IPS-NIHi11 (cell line): ENCODE data around the gene HKDC1.
"Not testable (repeated sequence)": the region's sequence is repeated elsewhere in the genome, so short reads cannot be mapped to it uniquely, and the experiment has no call there.

Experiments
- DNase-seq: peaks from one replicate; pipeline ENCODE4 v3.0.0; 2012; ENCODE audit warnings: mixed read lengths, low spot score

Gene HKDC1

DNA sequence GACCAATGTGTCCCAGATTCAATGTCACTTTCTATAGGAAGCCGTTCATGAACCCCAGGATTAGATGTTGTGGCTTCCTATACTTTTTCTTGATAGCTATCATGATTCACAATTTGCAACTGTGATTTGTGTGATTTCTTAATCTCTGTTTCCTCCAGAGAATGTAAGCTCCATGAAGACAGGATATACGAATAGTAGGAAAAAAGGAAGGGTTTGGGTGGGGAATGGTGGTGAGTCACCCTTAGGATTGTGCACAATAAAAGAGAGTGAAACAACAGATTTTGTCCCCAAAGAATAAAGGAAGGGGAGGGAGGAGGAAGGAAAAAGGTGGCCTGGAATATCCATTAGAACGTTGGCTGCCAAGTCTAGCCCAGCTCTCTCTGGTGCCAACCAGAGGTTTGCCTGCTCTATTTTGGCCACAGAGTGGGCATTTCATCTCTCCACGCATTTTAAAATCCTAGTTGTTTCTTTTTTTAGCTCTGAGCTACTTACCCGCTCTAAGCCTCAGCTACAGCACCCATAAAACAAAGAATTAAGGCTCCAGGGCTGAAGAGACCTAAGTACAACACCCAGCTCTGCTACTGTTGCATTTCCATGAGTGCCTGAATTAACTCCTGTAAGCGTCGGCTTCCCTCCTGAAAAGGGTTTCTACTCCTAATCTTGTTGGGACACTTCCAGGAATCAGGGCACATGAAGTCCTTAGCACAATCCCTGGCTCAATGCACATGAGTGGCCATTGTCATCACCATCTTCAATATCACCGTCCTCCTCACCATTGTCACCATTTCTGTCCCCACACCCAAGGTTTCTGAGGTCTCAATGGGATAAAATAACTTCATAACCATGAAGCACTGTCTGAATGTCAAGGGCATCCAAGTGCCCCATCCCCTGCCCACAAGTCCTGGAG lies 61.6 kb downstream of the HKDC1 start:
- no peak for DNase-seq

DNA sequence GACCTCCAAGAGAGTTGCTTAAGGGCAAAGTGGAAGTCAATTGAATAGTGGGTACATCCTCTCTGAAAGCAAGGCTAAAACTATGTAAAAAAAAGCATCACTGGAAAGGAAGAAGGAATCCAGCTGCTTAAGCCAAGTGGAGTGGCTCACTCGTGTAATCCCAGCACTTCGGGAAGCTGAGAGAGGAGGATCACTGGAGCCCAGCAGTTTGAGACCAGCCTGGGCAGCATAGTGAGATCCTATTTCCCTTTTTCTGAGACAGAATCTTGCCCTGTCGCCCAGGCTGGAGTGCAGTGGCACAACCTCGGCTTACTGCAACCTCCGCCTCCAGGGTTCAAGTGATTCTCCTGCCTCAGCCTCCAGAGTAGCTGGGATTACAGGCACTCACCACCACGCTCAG lies 64.3 kb downstream of the HKDC1 start:
- DNase-seq: not testable (repeated sequence)

GRCh38 chr10:69285699-69286098 lies 65.6 kb downstream of the HKDC1 start:
- no peak for DNase-seq

GRCh38 chr10:69287181-69287580 lies 67.0 kb downstream of the HKDC1 start:
- no peak for DNase-seq

GRCh38 chr10:69290993-69291392 lies 70.9 kb downstream of the HKDC1 start:
- no peak for DNase-seq

- DNase-seq: no peak
Measured at GRCh38 chr10:69292459-69292858, 72.3 kb downstream of the HKDC1 start.

DNA sequence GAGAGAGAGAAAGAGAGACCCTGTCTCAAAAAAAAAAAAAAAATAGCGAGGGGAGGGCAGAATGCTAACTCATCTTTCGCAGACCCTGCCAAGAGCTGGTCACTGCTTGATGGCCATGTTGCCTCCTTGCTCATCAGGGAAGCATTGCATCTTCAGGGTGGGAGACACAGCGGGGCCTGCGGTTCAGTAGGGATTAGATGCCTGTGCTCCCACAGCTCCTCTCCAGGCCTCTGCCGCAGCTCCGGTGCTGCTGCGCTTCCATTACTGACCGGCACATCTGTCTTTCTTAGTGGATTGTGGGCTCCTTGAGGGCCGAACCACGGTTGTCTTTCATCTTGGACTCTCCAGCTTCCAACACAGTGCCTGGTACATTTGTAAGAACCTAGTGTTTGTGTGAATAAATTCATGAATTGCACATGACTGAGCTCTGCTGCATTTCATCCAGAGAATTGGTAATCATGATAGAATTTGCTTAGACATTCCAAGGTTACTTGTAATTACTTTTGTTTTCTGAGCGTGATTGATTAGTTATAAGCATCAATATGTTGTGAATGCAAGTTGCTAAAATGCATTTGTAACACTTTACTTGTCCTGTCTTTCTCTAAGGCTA lies 75.0 kb downstream of the HKDC1 start:
- DNase-seq: no peak

DNA sequence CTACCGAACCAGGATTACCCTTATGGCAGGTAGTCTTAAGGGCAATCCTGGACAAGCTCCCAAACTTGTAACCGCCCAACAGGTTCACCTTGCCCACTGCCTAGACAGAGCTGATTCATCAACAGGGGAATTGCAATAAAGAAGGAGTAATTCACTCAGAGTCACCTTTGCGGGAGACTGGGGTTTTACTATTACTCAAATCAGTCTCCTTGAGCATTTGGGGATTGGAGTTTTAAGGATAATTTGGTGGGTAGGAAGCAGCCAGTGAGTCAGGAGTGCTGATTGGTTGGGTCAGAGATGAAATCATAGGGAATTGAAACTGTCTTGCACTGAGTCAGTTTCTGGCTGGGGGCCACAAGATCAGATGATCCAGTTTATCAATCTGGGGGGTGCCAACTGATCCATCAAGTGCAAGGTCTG lies 83.5 kb downstream of the HKDC1 start:
- no peak for DNase-seq

- no peak for DNase-seq
Measured at GRCh38 chr10:69306421-69306820, 86.3 kb downstream of the HKDC1 start.

GRCh38 chr10:69307434-69307833 lies 87.3 kb downstream of the HKDC1 start:
- DNase-seq: no peak

DNA sequence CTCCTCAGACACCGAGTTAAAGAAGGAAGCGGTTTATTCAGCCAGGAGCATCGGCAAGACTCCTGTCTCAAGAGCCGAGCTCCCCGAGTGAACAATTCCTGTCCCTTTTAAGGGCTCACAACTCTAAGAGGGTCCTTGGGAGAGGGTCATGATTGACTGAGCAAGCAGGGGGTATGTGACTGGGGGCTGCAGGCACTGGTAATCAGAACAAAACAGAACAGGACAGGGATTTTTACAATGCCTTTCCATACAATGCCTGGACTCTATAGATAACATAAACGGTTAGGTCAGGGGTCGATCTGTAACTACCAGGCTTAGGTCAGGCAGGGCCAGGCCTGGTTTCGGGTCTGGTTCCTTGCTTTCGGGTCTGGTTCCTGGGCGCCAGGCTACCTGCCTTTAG lies 88.2 kb downstream of the HKDC1 start:
- not testable (repeated sequence) for DNase-seq

- no peak for DNase-seq
Measured at GRCh38 chr10:69311309-69311708, 91.2 kb downstream of the HKDC1 start.

GRCh38 chr10:69312528-69312927 lies 92.4 kb downstream of the HKDC1 start:
- no peak for DNase-seq

DNA sequence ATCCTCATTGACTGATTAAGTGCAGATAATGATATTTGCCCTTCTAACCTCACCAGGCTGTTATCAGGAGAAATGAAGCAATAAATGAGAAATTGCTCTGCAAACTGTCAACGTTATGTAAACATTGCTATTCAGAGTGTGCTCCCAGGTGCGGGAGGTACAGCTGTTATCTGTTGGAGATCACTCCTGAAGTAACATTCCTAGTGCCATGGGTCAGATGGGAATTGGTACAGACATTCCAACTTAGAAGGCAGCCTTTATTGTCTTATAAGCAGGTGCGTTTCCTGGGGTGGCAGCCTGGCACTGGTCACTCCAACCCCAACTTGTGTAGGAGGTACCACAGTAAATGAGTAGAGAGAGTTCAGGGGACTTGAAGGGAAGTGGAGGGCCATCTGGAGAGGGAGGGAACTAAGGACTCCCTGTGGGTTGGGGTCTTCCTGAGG lies 95.0 kb downstream of the HKDC1 start:
- no peak for DNase-seq

GRCh38 chr10:69315610-69316312 lies 95.6 kb downstream of the HKDC1 start:
- DNase-seq: no peak

DNA sequence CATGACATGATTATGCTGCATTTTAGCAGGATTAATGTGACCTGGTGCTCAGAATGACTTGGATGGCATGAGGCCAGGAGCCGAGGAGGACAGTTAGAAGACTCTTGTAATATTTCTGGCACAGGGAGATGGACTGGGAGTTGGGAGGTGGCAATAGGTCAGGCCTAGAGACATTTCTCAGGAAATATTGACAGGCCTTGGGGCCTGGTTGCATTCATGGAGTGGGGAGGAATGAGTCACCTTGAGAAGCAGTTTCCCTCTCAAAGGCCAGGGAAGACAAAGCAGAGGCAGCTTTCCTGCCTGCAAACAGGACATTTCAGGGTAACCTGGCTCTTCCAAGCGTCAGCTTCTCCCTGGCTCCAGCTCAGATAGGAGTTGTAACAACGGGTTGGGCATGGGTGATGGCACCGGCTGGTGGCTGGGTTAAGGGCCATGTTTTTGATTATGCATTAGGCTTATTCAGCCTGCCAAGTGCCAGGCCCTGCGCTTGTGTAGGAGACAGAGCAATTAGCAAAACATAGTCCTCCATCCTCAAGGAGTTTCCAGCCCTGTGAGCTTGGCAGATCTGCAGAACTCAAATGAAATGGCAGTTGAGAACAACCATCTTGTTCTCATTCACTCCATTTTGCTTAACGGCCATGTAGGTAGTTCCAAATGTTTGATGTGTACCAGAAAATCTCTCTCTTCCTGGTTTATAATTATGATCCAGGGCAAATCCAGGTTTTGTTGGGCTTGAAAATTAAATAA lies 96.4 kb downstream of the HKDC1 start:
- no peak for DNase-seq
